OCI-LY7 (cell line): ENCODE data around the gene KRTAP4-3.

Experiments used
- CTCF ChIP-seq: fragments of 200-600 bp; sonication (generic); conservative IDR thresholded peaks from 2 replicates; pipeline ENCODE4 v1.5.1; 2014; ENCODE audit warnings: mild to moderate bottlenecking, antibody characterized with exemption, low read length, moderate library complexity, mixed read lengths
- EZH2phosphoT487 ChIP-seq: fragments of 200-600 bp; sonication (generic); IDR thresholded peaks from 2 replicates; pipeline ENCODE4 v1.6.1; 2018; ENCODE audit warnings: low read depth, borderline replicate concordance, mild to moderate bottlenecking, mixed run types, antibody characterized with exemption, low read length, moderate library complexity, mixed read lengths

- TF ChIP-seq CTCF (no peak), EZH2phosphoT487 (no peak)
These were observed 22.3 kb upstream of the KRTAP4-3 start for GRCh38 chr17:41190328-41190727.
